A549 treated with Hydrocortisone at 1 μM for 4 hours (cell line): Measurements from ENCODE around the gene TLR10. TPM values are rescaled to one million over a fixed set of nuclear protein-coding genes. Genes with fewer than 3 reads are reported as not detected.

ENCODE experiments used
- total RNA-seq: library from RNA; stranded (reverse); fragments of 200-300 nt; extraction: Qiagen RNA extraction; gene quantifications from 5 replicates; pipeline ENCODE4 v1.2.3, GENCODE V29; 2022

The TLR10 gene
- total RNA-seq: 0.03 TPM in 2 of 5 replicates, not detected in the others

GRCh38 chr4:38782452-38783108 is at the start of gene TLR10:
Gene TLR10, minus strand, starts transcription at chr4:38782990. Its CDS starts 7,400 bp downstream, at chr4:38775590.

GRCh38 chr4:38804654-38805295 is 22.0 kb upstream of the TLR10 start, which contains the start of gene TLR1:
Gene TLR1, minus strand, starts transcription at chr4:38804791. Its CDS starts 5,960 bp downstream, at chr4:38798831.

Other genes starting within 250 kb of the TLR10 start
- 9.8 to 14.3 TPM (median 13.2 TPM) in 5 replicates for gene KLF3, start 118.8 kb downstream of the TLR10 start, total RNA-seq
- gene TLR1, start 21.8 kb upstream of the TLR10 start, total RNA-seq: 0.09 to 0.28 TPM (median 0.18 TPM) in 5 replicates
- gene TLR6, start 73.8 kb upstream of the TLR10 start, total RNA-seq: 1.8 to 2.6 TPM (median 2.2 TPM) in 5 replicates
- 20.9 to 57.2 TPM (median 30.8 TPM) in 5 replicates for gene FAM114A1, start 84.8 kb upstream of the TLR10 start, total RNA-seq
- gene TMEM156, start 249.4 kb upstream of the TLR10 start, total RNA-seq: 17.9 to 22.8 TPM (median 21.0 TPM) in 5 replicates